A673 (cell line): ENCODE data around the gene KRIT1. TPM values are rescaled to one million over a fixed set of nuclear protein-coding genes. Genes with fewer than 3 reads are reported as not detected.

Experiments used
- BruUV-seq: library from RNA; stranded (reverse); fragments of 400-500 nt; replicated peaks from 2 replicates; lab custom pipeline; 2021; lab: Mats Ljungman, UMichigan
- CTCF ChIA-PET: fragments of 300-600 bp; sonication (Branson Sonifier 250); formaldehyde crosslinking; loops from one replicate; lab custom pipeline; 2022; ENCODE audit warnings: antibody characterized with exemption; lab: Charles Lee
- POLR2A ChIA-PET: fragments of 300-600 bp; sonication (Branson Sonifier 250); formaldehyde crosslinking; loops from one replicate; lab custom pipeline; 2022; ENCODE audit warnings: antibody characterized with exemption; ENCODE audit not compliant: low non-redundant PET; lab: Charles Lee
- DNase-seq: peaks from one replicate; pipeline ENCODE4 v3.0.0-alpha.2; 2015; ENCODE audit warnings: low spot score
- H3K27ac ChIP-seq: fragments of 200-600 bp; sonication (generic); 2 replicates; pipeline ENCODE4 v1.5.1; 2016; ENCODE audit warnings: mixed run types, low read depth, mild to moderate bottlenecking, mixed read lengths, antibody characterized with exemption, low read length; ENCODE audit not compliant: poor library complexity, severe bottlenecking
- H3K27me3 ChIP-seq: fragments of 200-600 bp; sonication (generic); replicated peaks from 2 replicates; pipeline ENCODE4 v1.6.1; 2017; ENCODE audit warnings: mixed run types, low read depth, mild to moderate bottlenecking, mixed read lengths, antibody characterized with exemption, low read length; ENCODE audit not compliant: insufficient read depth, poor library complexity
- H3K36me3 ChIP-seq: fragments of 200-600 bp; sonication (generic); 2 replicates; pipeline ENCODE4 v1.6.1; 2016; ENCODE audit warnings: mixed run types, mild to moderate bottlenecking, mixed read lengths, antibody characterized with exemption, low read length; ENCODE audit not compliant: insufficient read depth, poor library complexity, severe bottlenecking
- H3K4me1 ChIP-seq: fragments of 200-600 bp; sonication (generic); 2 replicates; pipeline ENCODE4 v1.6.1; 2017; ENCODE audit warnings: mixed run types, mild to moderate bottlenecking, mixed read lengths, antibody characterized with exemption, low read length; ENCODE audit not compliant: insufficient read depth, poor library complexity, severe bottlenecking
- H3K4me3 ChIP-seq: fragments of 200-600 bp; sonication (generic); 2 replicates; pipeline ENCODE4 v1.5.1; 2016; ENCODE audit warnings: low read depth, mixed run types, mild to moderate bottlenecking, mixed read lengths, low read length; ENCODE audit not compliant: poor library complexity, severe bottlenecking
- H3K9me3 ChIP-seq: fragments of 200-600 bp; sonication (generic); 2 replicates; pipeline ENCODE4 v1.6.1; 2016; ENCODE audit warnings: mixed run types, low read depth, mild to moderate bottlenecking, mixed read lengths, antibody characterized with exemption, low read length; ENCODE audit not compliant: poor library complexity, severe bottlenecking
- EZH2 ChIP-seq: fragments of 200-600 bp; sonication (generic); IDR thresholded peaks from 2 replicates; pipeline ENCODE4 v1.6.1; 2017; ENCODE audit warnings: borderline replicate concordance, low read depth, mild to moderate bottlenecking, mixed read lengths, antibody characterized with exemption, low read length; ENCODE audit not compliant: poor library complexity, severe bottlenecking
- intact Hi-C: fragments of 100-400 bp; cut with micrococcal nuclease; formaldehyde crosslinking; loops from one replicate; pipeline ENCODE4 v1.10.0; 2022; ENCODE audit not compliant: unreplicated experiment
- microRNA-seq: library from miRNA; unstranded; fragments of <30 nt; microRNA quantifications from one replicate; pipeline ENCODE4 v1.2.0, GENCODE V29; 2021
- total RNA-seq: library from RNA; stranded (reverse); gene quantifications from 2 replicates; pipeline ENCODE4 v1.2.3, GENCODE V29; 2021
- TF ChIP-seq, protein P1 (sequence below): fragments of 300-800, 200-600 bp; sonication (generic); conservative IDR thresholded peaks from 2 replicates; pipeline ENCODE4 v1.5.1; 2017; ENCODE audit warnings: low read depth, mild to moderate bottlenecking, antibody characterized with exemption, low read length, moderate library complexity, mixed read lengths

The KRIT1 gene
- total RNA-seq, 1 experiment from 2014 or later, result 41.3 TPM

DNA sequence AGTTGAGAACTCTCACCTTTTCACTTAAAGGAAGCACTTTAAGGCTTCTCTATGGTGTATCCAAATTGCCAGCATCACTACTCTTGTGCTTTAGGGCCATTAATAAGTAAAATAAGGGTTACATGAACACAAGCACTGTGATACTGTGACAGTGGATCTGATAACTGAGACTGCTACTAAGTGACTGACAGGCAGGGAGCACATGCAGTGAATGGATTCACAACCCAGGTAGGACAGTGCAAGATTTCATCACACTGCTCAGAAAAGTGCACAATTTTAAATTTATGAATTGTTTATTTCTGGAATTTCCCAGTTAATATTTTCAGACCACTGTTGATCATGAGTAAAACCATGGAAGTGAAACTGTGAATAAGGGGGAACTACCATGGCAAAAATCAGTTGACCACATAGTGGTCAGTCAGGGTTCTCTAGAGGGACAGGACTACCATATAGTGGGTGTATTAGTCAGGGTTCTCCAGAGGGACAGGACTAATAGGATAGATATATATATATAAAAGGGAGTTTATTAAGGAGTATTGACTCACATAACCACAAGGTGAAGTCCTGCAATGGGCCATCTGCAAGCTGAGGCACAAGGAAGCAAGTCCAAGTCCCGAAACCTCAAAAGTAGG, 90.5 kb downstream of the KRIT1 start:
- H3K27ac ChIP-seq, result no peak overlapping the region
- CTCF ChIA-PET, result no interaction called here
- H3K36me3 ChIP-seq, result no peaks in the 10 kb centered on the region
- no peak overlapping the region for H3K4me3 ChIP-seq
- no peaks in the 10 kb centered on the region for H3K9me3 ChIP-seq
- BruUV-seq, result no TSS peak
- POLR2A ChIA-PET, result no interaction called here
- TF ChIP-seq, protein P1, sequence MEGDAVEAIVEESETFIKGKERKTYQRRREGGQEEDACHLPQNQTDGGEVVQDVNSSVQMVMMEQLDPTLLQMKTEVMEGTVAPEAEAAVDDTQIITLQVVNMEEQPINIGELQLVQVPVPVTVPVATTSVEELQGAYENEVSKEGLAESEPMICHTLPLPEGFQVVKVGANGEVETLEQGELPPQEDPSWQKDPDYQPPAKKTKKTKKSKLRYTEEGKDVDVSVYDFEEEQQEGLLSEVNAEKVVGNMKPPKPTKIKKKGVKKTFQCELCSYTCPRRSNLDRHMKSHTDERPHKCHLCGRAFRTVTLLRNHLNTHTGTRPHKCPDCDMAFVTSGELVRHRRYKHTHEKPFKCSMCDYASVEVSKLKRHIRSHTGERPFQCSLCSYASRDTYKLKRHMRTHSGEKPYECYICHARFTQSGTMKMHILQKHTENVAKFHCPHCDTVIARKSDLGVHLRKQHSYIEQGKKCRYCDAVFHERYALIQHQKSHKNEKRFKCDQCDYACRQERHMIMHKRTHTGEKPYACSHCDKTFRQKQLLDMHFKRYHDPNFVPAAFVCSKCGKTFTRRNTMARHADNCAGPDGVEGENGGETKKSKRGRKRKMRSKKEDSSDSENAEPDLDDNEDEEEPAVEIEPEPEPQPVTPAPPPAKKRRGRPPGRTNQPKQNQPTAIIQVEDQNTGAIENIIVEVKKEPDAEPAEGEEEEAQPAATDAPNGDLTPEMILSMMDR, result no peak
- TF ChIP-seq EZH2, result no peak
- no peak for DNase-seq
- H3K27me3 ChIP-seq, result no peaks in the 10 kb centered on the region
- intact Hi-C loops, result no loop called here
- no peaks in the 10 kb centered on the region for H3K4me1 ChIP-seq

DNA sequence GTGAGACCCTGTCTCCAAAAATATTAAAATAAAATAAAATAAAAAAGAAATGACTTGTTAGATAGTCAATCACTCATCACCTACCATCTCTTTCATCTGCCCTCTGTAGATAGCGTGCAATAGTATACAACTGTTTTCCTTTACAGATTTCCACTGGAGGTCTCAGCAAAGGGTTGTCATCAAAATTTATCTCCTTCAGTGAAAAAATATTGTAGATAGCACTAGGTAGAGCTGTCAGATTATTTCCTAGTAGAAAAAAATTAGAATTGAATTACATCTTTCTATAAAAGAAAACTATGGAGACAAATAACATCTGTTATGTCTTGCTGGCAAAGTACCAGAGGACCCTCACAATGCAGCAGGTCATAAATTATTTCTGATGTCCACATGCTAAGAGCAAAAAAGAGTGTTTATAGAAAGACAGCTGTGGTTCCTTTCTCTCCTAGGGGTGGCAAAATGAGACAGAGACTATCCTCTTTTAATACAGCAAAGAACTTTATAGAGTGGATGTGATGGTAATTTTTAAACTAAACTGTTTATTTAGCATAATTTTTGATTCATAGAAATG, 95.2 kb downstream of the KRIT1 start:
- no peak overlapping the region for H3K4me3 ChIP-seq
- CTCF ChIA-PET, result no interaction called here
- H3K9me3 ChIP-seq, result no peaks in the 10 kb centered on the region
- H3K27ac ChIP-seq, result no peak overlapping the region
- H3K36me3 ChIP-seq, result no peaks in the 10 kb centered on the region
- no TSS peak for BruUV-seq
- H3K27me3 ChIP-seq, result no peaks in the 10 kb centered on the region
- no peak for TF ChIP-seq EZH2
- TF ChIP-seq, protein P1, result no peak
- DNase-seq, result no peak
- intact Hi-C loops, result no loop called here
- POLR2A ChIA-PET, result no interaction called here
- H3K4me1 ChIP-seq, result no peaks in the 10 kb centered on the region

DNA sequence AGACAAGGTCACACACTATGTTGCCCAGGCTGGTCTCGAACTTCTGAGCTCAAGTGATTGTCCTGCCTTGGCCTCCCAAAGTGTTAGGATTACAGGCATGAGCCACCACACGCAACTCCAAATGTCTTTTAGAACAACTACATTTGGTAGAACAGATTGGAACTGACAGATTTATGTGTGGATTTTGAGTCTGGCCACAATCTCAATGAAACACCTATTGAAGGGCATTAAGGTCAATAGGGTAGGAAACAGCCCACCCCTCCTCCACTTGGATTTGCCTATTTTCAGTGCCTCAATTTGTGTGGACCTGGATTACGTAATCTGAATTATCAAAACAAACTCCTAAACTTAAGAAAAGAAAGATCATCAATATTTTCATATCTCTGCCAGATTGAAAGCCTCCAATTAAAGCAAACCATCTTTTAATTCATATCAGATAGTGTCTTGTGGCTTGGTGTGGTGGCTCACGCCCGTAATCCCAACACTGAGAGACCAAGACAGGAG, 95.9 kb downstream of the KRIT1 start:
- no peak for DNase-seq
- intact Hi-C loops, result no loop called here
- no peak overlapping the region for H3K4me3 ChIP-seq
- no TSS peak for BruUV-seq
- no peak for TF ChIP-seq EZH2
- TF ChIP-seq, protein P1, result no peak
- H3K27me3 ChIP-seq, result no peaks in the 10 kb centered on the region
- ChIA-PET CTCF (no interaction called here), POLR2A (no interaction called here)
- no peaks in the 10 kb centered on the region for H3K4me1 ChIP-seq
- H3K9me3 ChIP-seq, result no peaks in the 10 kb centered on the region
- no peaks in the 10 kb centered on the region for H3K36me3 ChIP-seq
- H3K27ac ChIP-seq, result no peak overlapping the region

Small RNA genes within 50 kb of the gene (microRNA-seq; reads per million reads assigned to microRNA genes)
- not detected for gene MIR1285-1

Other genes with a start within 250 kb of the KRIT1 start
- 123 and 150 TPM in 2 replicates for gene CYP51A1, start 111.4 kb downstream of the KRIT1 start, total RNA-seq
- 0.11 TPM in 1 of 2 replicates, not detected in the other for gene LRRD1, start 66.8 kb downstream of the KRIT1 start, total RNA-seq
- 41.2 and 42.1 TPM in 2 replicates for gene ANKIB1, start 60 bp upstream of the KRIT1 start, total RNA-seq
- 19.4 and 23.3 TPM in 2 replicates for gene GATAD1, start 201.6 kb upstream of the KRIT1 start, total RNA-seq
- not detected in 2 replicates for gene ERVW-1, start 232.0 kb upstream of the KRIT1 start, total RNA-seq